Tibial nerve (tissue), 4 donors: ENCODE measurements around the gene TARDBP. TPM values are rescaled to one million over a fixed set of nuclear protein-coding genes. Genes with fewer than 3 reads are reported as not detected.
"Not testable (repeated sequence)": the region's sequence is repeated elsewhere in the genome, so short reads cannot be mapped to it uniquely, and the experiment has no call there.

ENCODE experiments used
- DNase-seq, 2 donors: peaks; one replicate each; pipeline ENCODE4 v3.0.0-alpha.2; 2019; ENCODE audit warnings: low spot score in 2 of 2
- H3K27ac ChIP-seq, 4 donors: fragments of 200-600 bp; sonication (generic) in 3 of 4; one replicate each; pipeline ENCODE4 v1.5.1; 2017 to 2019; ENCODE audit warnings: mild to moderate bottlenecking in 1 of 4
- H3K27me3 ChIP-seq, 2 donors: fragments of 200-600 bp; sonication (generic) in 1 of 2; one replicate each; pipeline versions ENCODE4 v1.5.1 to v1.6.0; 2017 to 2019
- H3K36me3 ChIP-seq, 3 donors: fragments of 200-600 bp; sonication (generic); one replicate each; pipeline ENCODE4 v1.5.1; 2018 to 2019
- H3K4me1 ChIP-seq, 4 donors: fragments of 200-600 bp; sonication (generic) in 3 of 4; one replicate each; pipeline ENCODE4 v1.5.1; 2017 to 2019
- H3K4me3 ChIP-seq, 4 donors: fragments of 200-600 bp; sonication (generic) in 3 of 4; one replicate each; pipeline ENCODE4 v1.5.1; 2017 to 2019; ENCODE audit warnings: mild to moderate bottlenecking in 1 of 4, moderate library complexity in 1 of 4
- H3K9me3 ChIP-seq, 4 donors: fragments of 200-600 bp; sonication (generic) in 3 of 4; one replicate each; pipeline ENCODE4 v1.5.1; 2017 to 2019
- EP300 ChIP-seq, 2 donors: sonication (generic); formaldehyde crosslinking; IDR thresholded peaks; one replicate each; pipeline ENCODE4 v1.6.1; 2017; ENCODE audit warnings: antibody characterized with exemption in 2 of 2, mild to moderate bottlenecking in 1 of 2
- POLR2A ChIP-seq, 2 donors: fragments of 450-650 bp; IDR thresholded peaks; one replicate each; pipeline ENCODE4 v1.6.1; 2017; ENCODE audit warnings: antibody characterized with exemption in 2 of 2, mild to moderate bottlenecking in 2 of 2, moderate library complexity in 2 of 2
- WGBS, 2 donors: methylation state at CpG; one replicate each; pipeline ENCODE4 v1.1.5; 2018; 5-methylcytosine and 5-hydroxymethylcytosine counted together
- total RNA-seq, 4 donors: library from RNA; depleted of rRNA; stranded (reverse); fragments of >200 nt; gene quantifications; one replicate each; pipeline ENCODE4 v1.1.0, GENCODE V29; 2016
- TF ChIP-seq, protein P1 (sequence below), 5 experiments: fragments of 200-600 bp in 3 of 5; fragments of 450-650 bp in 2 of 5; sonication (generic) in 3 of 5; IDR thresholded peaks; one replicate each; pipeline ENCODE4 v1.5.1; 2016 to 2019; ENCODE audit warnings: antibody characterized with exemption in 5 of 5, mild to moderate bottlenecking in 3 of 5, moderate library complexity in 2 of 5

The TARDBP gene
- total RNA-seq, 4 donors from 2014 or later, result 165 to 237 (median 171) TPM

DNA sequence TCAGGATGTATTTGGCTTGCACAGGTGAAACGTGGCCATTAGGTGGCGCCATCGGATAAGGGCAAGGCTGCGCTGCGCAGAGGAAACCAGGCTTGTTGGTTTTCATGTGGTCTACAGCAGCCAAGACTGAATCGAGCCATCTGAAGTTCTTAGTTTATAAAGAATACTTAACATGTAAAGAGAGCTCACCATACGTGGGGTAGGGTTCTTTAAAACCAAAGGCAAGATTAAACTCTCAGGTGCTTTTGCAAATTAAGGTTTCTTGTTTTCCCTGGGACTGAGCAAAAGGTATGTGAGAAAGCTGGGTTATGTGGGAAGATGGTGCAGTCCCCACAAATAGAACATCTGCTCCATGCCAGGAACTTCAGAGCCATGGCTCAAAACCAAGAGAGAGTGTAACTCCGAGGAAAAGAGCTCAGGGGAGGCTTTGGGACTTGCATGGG, 25.3 kb downstream of the TARDBP start:
- Histone ChIP-seq H3K9me3 (no peaks in the 10 kb centered on the region), H3K27ac (no peak overlapping the region), H3K27me3 (no peaks in the 10 kb centered on the region), H3K4me1 (peaks cover 0 to 11% (median 0%) of the 10 kb centered on the region in 4 donors), H3K36me3 (no peaks in the 10 kb centered on the region), H3K4me3 (no peak overlapping the region)
- peak; percentile 84 to 95 for DNase-seq
- TF ChIP-seq EP300 (IDR thresholded peaks at IDR 0.05) (no peak), POLR2A (IDR thresholded peaks at IDR 0.05) (no peak)
- TF ChIP-seq, protein P1, sequence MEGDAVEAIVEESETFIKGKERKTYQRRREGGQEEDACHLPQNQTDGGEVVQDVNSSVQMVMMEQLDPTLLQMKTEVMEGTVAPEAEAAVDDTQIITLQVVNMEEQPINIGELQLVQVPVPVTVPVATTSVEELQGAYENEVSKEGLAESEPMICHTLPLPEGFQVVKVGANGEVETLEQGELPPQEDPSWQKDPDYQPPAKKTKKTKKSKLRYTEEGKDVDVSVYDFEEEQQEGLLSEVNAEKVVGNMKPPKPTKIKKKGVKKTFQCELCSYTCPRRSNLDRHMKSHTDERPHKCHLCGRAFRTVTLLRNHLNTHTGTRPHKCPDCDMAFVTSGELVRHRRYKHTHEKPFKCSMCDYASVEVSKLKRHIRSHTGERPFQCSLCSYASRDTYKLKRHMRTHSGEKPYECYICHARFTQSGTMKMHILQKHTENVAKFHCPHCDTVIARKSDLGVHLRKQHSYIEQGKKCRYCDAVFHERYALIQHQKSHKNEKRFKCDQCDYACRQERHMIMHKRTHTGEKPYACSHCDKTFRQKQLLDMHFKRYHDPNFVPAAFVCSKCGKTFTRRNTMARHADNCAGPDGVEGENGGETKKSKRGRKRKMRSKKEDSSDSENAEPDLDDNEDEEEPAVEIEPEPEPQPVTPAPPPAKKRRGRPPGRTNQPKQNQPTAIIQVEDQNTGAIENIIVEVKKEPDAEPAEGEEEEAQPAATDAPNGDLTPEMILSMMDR (IDR thresholded peaks at IDR 0.05), result peak; percentile 89 to 97 (median 94)
- 1 to 2% methylated on average over 8 of the region's 8 CpGs for WGBS, 2 donors

DNA sequence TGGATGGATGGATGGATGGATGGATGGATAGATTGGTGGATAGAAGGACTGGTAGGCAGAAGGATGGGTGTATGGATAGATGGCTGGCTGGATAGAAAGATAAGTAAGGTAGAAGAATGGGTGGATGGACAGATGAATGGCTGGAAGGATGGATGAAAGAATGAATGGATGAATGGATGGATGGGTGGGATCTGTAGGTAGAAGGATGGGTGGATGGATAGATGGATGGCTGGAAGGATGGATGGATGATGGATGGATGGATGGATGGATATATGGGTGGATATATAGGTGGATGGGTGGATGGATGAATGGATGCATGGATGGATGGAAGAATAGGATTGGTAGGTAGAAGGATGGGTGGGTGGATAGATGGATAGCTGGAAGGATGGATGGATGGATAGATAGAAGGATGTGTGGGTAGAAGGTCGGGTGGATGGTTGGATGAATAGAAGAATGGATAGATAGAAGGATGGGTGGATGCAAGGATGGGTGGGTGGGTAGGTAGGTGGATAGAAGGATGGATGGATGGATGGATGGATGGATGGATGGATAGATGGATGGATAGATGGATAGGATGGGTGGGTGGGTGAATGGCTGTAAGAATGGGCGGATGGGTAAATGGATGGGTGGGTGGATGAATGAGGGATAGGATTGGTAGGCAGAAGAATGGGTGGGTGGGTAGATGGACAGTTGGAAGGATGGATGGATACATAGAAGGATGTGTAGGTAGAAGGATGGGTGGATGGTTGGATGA, 27.1 kb downstream of the TARDBP start:
- 71 to 80% methylated on average over 2 of the region's 2 CpGs for WGBS, 2 donors
- Histone ChIP-seq H3K9me3 (no peaks in the 10 kb centered on the region), H3K36me3 (no peaks in the 10 kb centered on the region), H3K27ac (no peak overlapping the region), H3K4me1 (peaks cover 0 to 11% (median 0%) of the 10 kb centered on the region in 4 donors), H3K4me3 (no peak overlapping the region), H3K27me3 (no peaks in the 10 kb centered on the region)
- no peak for TF ChIP-seq EP300 (IDR thresholded peaks at IDR 0.05)
- no peak for DNase-seq

DNA sequence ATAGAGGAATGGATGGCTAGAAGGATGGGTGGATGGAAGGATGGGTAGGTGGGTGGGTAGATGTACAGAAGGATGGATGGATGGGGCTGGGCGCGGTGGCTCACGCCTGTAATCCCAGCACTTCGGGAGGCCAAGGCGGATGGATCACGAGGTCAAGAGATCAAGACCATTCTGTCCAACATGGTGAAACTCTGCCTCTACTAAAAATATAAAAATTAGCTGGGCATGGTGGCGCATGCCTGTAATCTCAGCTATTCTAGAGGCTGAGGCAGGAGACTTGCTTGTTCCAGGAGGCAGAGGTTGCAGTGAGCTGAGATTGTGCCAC, 27.6 kb downstream of the TARDBP start:
- DNase-seq, H3K27me3 ChIP-seq, H3K36me3 ChIP-seq, H3K27ac ChIP-seq, H3K4me3 ChIP-seq, H3K9me3 ChIP-seq: not testable (repeated sequence)
- 89 to 90% methylated on average over 7 of the region's 7 CpGs for WGBS, 2 donors
- H3K4me1 ChIP-seq, result peaks cover 0 to 11% (median 0%) of the 10 kb centered on the region in 4 donors

DNA sequence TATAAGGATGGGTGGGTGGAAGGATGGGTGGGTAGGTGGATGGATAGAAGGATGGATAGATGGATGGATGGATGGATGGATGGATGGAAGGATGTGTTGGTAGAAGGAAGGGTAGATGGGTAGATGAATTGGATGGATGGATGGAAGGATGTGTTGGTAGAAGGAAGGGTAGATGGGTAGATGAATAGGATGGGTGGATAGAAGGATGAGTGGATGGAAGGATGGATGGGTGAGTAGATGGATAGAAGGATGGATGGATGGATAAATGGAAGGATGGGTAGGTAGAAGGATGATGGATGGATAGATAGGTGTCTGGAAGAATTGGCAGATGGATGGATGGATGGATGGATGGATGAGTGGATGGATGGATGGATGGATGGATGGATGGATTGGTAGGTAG, 28.6 kb downstream of the TARDBP start:
- Histone ChIP-seq H3K4me1 (peaks cover 0 to 11% (median 0%) of the 10 kb centered on the region in 4 donors), H3K36me3 (no peaks in the 10 kb centered on the region), H3K27me3 (no peaks in the 10 kb centered on the region), H3K27ac (no peak overlapping the region), H3K9me3 (no peaks in the 10 kb centered on the region), H3K4me3 (no peak overlapping the region)
- TF ChIP-seq, protein P1 (IDR thresholded peaks at IDR 0.05), result no peak
- no peak for TF ChIP-seq EP300 (IDR thresholded peaks at IDR 0.05)
- TF ChIP-seq POLR2A (IDR thresholded peaks at IDR 0.05), result no peak
- DNase-seq, result no peak

DNA sequence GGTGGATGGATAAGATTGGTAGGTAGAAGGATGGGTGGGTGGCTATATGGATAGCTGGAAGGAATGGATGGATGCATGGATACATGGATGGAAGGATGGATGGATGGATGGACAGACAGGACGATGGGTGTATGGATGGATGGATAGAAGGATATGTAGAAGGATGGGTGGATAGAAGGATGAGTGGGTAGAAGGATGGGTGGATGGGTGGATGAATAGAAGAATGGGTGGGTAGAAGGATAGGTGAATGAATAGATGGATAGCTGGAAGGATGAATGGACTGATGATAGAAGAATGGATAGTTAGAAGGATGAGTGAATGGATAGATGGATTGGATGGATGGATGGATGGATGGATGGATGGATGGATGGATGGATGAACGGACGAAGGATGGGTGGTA, 29.6 kb downstream of the TARDBP start:
- Histone ChIP-seq H3K9me3 (no peaks in the 10 kb centered on the region), H3K4me3 (no peak overlapping the region), H3K27me3 (no peaks in the 10 kb centered on the region), H3K27ac (no peak overlapping the region), H3K4me1 (peaks cover 0 to 11% (median 0%) of the 10 kb centered on the region in 4 donors), H3K36me3 (no peaks in the 10 kb centered on the region)
- DNase-seq, result no peak
- WGBS, 2 donors, result 85 to 91% methylated on average over 3 of the region's 3 CpGs
- TF ChIP-seq EP300 (IDR thresholded peaks at IDR 0.05) (no peak), POLR2A (IDR thresholded peaks at IDR 0.05) (no peak)
- TF ChIP-seq, protein P1 (IDR thresholded peaks at IDR 0.05), result no peak

DNA sequence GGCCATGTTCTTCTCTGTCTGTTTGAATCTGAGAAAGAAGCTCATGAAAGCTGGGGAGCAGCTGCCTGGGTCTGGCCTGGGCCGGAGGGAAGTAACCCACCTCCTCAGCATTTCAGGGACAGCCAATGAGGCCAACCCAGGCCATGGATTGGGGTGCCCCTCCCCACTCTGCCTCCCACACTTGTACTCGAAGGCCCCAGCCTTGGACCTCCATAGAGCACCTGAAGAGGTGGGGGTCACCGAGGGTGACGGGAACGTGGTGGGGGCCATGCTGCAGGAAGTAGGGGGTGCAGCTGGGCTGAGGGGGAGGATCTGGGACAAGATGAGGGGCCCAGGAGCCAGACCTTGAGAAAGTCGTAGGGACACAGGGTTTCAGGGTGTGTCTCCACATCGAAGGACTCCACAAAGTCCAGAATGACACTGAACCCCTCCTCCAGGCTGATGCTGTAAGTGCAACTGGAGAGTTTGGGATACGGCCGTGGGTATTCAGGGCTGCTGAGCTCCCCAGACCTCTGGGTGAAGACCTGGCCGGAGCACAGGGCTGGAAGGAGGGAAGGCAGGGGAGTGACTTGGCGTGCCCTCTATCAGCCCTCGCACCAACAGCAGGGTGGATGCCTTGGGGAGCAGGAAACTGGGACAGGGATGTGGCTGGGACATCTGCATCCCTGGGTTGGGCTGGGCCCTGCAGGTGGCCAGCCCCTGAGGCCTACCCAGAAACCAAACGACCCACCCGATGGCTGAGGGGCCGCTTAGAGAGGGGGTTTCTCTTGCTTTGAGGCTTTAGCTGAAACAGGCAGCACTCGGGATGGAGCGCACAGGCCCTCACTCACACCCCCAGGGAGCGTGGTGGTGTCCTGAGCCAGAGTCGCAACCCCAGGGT, 30.8 kb downstream of the TARDBP start:
- H3K27ac ChIP-seq, result no peak overlapping the region
- WGBS, 2 donors, result 75 to 78% methylated on average over 14 to 19 of the region's 19 CpGs
- H3K4me3 ChIP-seq, result no peak overlapping the region
- H3K4me1 ChIP-seq, result peaks cover 0 to 1% (median 0%) of the 10 kb centered on the region in 4 donors
- no peaks in the 10 kb centered on the region for H3K36me3 ChIP-seq
- H3K27me3 ChIP-seq, result no peaks in the 10 kb centered on the region
- TF ChIP-seq POLR2A (IDR thresholded peaks at IDR 0.05) (no peak), EP300 (IDR thresholded peaks at IDR 0.05) (no peak)
- TF ChIP-seq, protein P1 (IDR thresholded peaks at IDR 0.05), result no peak
- no peaks in the 10 kb centered on the region for H3K9me3 ChIP-seq
- DNase-seq, result no peak
